WTC11 (cell line): ENCODE measurements around the gene PRKAR1B. TPM values are rescaled to one million over a fixed set of nuclear protein-coding genes. Genes with fewer than 3 reads are reported as not detected.

Experiments used
- ARID4B ChIP-seq: sonication (generic); formaldehyde crosslinking; IDR thresholded peaks from 2 replicates; pipeline ENCODE4 v1.8.0; 2023; ENCODE audit warnings: missing genetic modification reagents, mild to moderate bottlenecking, borderline replicate concordance
- CREB1 ChIP-seq: sonication (generic); formaldehyde crosslinking; IDR thresholded peaks from 2 replicates; pipeline ENCODE4 v1.8.0; 2023; ENCODE audit warnings: mild to moderate bottlenecking, missing genetic modification reagents
- CREM ChIP-seq: sonication (generic); formaldehyde crosslinking; IDR thresholded peaks from 2 replicates; pipeline ENCODE4 v1.8.1; 2022; ENCODE audit warnings: mild to moderate bottlenecking, missing genetic modification reagents, moderate library complexity
- CTCF ChIP-seq: fragments of 200-600 bp; IDR thresholded peaks from 2 replicates; pipeline ENCODE4 v1.8.0; 2022; ENCODE audit warnings: antibody characterized with exemption
- E2F1 ChIP-seq: sonication (generic); formaldehyde crosslinking; IDR thresholded peaks from 2 replicates; pipeline ENCODE4 v1.8.0; 2022; ENCODE audit warnings: mild to moderate bottlenecking, missing genetic modification reagents
- ETV6 ChIP-seq: sonication (generic); formaldehyde crosslinking; IDR thresholded peaks from 2 replicates; pipeline ENCODE4 v1.8.1; 2022; ENCODE audit warnings: mild to moderate bottlenecking, missing genetic modification reagents
- FOXJ3 ChIP-seq: sonication (generic); formaldehyde crosslinking; IDR thresholded peaks from 2 replicates; pipeline ENCODE4 v1.9.0; 2021; ENCODE audit warnings: missing genetic modification reagents, mild to moderate bottlenecking, borderline replicate concordance
- FOXP4 ChIP-seq: sonication (generic); formaldehyde crosslinking; IDR thresholded peaks from 2 replicates; pipeline ENCODE4 v1.8.0; 2022; ENCODE audit warnings: mild to moderate bottlenecking, missing genetic modification reagents
- GTF2I ChIP-seq: fragments of 250-450 bp; sonication (Bioruptor Pico); conservative IDR thresholded peaks from 2 replicates; pipeline ENCODE4 v1.4.0; 2021; ENCODE audit warnings: mild to moderate bottlenecking
- HMGA2 ChIP-seq: fragments of 250-450 bp; sonication (Bioruptor Pico); IDR thresholded peaks from 2 replicates; pipeline ENCODE4 v1.4.0; 2021; ENCODE audit warnings: mild to moderate bottlenecking, moderate library complexity
- JUN ChIP-seq: sonication (generic); formaldehyde crosslinking; IDR thresholded peaks from 2 replicates; pipeline ENCODE4 v1.8.0; 2023; ENCODE audit warnings: mild to moderate bottlenecking, missing genetic modification reagents
- KAT7 ChIP-seq: sonication (generic); formaldehyde crosslinking; IDR thresholded peaks from 2 replicates; pipeline ENCODE4 v1.8.1; 2023; ENCODE audit warnings: missing genetic modification reagents, mild to moderate bottlenecking, borderline replicate concordance
- NFYB ChIP-seq: sonication (generic); formaldehyde crosslinking; conservative IDR thresholded peaks from 2 replicates; pipeline ENCODE4 v1.8.0; 2022; ENCODE audit warnings: low read depth, missing genetic modification reagents
- NR3C1 ChIP-seq: sonication (generic); formaldehyde crosslinking; conservative IDR thresholded peaks from 2 replicates; pipeline ENCODE4 v1.8.1; 2023; ENCODE audit warnings: low read depth, mild to moderate bottlenecking, missing genetic modification reagents
- PRRX2 ChIP-seq: fragments of 250-450 bp; sonication (Bioruptor Pico); IDR thresholded peaks from 2 replicates; pipeline ENCODE4 v1.8.0; 2021; ENCODE audit warnings: mild to moderate bottlenecking
- STAT6 ChIP-seq: sonication (generic); formaldehyde crosslinking; conservative IDR thresholded peaks from 2 replicates; pipeline ENCODE4 v1.8.1; 2023; ENCODE audit warnings: mild to moderate bottlenecking, low read depth, missing genetic modification reagents, moderate library complexity
- USF1 ChIP-seq: sonication (generic); formaldehyde crosslinking; IDR thresholded peaks from 2 replicates; pipeline ENCODE4 v1.8.0; 2022; ENCODE audit warnings: mild to moderate bottlenecking, missing genetic modification reagents
- ZNF232 ChIP-seq: sonication (generic); formaldehyde crosslinking; IDR thresholded peaks from 2 replicates; pipeline ENCODE4 v1.8.0; 2022; ENCODE audit warnings: mild to moderate bottlenecking, missing genetic modification reagents
- ZSCAN18 ChIP-seq: fragments of 250-450 bp; sonication (Bioruptor Pico); IDR thresholded peaks from 2 replicates; pipeline ENCODE4 v2.1.2; 2022; ENCODE audit warnings: mild to moderate bottlenecking, moderate library complexity
- total RNA-seq: library from RNA; stranded (reverse); gene quantifications from 3 replicates; pipeline ENCODE4 v1.2.3, GENCODE V29; 2021

The PRKAR1B gene
- total RNA-seq, 1 experiment from 2014 or later, result 43.6 TPM

- TF ChIP-seq E2F1 (CRISPR knock-in tag) (no peak), FOXP4 (CRISPR knock-in tag) (peak; percentile 82), FOXJ3 (CRISPR knock-in tag) (no peak), CREB1 (CRISPR knock-in tag) (no peak; the same call in 1 of the 2 replicates), CTCF (no peak), GTF2I (CRISPR knock-in tag) (no peak; the same call in 1 of the 2 replicates), PRRX2 (CRISPR knock-in tag) (no peak), CREM (CRISPR knock-in tag) (no peak), HMGA2 (CRISPR knock-in tag) (no peak), USF1 (CRISPR knock-in tag) (peak; percentile 77; the same call in 1 of the 2 replicates), JUN (no peak; the same call in 1 of the 2 replicates), ZNF232 (peak; percentile 47; the same call in 1 of the 2 replicates), STAT6 (no peak), ETV6 (peak; percentile 97), NFYB (CRISPR knock-in tag) (no peak; the same call in 1 of the 2 replicates), KAT7 (CRISPR knock-in tag) (no peak), NR3C1 (CRISPR knock-in tag) (0 out of 2 replicates have a peak, but pooled peaks have one; percentile 12), ARID4B (CRISPR knock-in tag) (peak; percentile 75; the same call in 1 of the 2 replicates), ZSCAN18 (0 out of 2 replicates have a peak, but pooled peaks have one; percentile 40)
Observed at GRCh38 chr7:726084-726853, 812 bp downstream of the PRKAR1B start, which contains the start of gene DNAAF5 (continued).
